HG03565 (cell line): ENCODE measurements around the gene ORMDL1.
"Not testable (repeated sequence)": the region's sequence is repeated elsewhere in the genome, so short reads cannot be mapped to it uniquely, and the experiment has no call there.

Experiments
- ATAC-seq: cut with Tn5 transposase; IDR thresholded peaks from one replicate; pipeline ENCODE4 v1.9.1; 2021; ENCODE audit warnings: mild to moderate bottlenecking, moderate library complexity; ENCODE audit not compliant: unreplicated experiment

ORMDL1 gene

DNA sequence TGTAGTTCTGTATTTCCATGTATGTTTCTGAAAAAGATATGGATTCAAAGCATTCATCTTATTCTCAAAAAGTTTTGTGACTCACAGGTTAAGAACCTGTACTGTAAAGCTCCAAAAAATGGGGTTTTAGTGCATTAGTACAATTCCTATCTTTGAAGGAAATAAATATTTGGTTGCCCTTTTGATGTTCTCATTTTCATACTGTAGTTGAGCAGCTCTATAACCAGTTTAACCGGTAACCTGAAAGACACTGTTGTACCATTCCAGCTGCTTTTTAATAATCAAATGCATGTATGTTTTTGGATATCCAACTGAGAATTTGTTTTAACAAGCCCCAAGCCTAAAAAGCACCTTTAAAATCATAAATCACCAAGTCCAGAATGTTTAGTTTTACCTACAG lies 11.9 kb downstream of the ORMDL1 start:
- no peak for ATAC-seq

DNA sequence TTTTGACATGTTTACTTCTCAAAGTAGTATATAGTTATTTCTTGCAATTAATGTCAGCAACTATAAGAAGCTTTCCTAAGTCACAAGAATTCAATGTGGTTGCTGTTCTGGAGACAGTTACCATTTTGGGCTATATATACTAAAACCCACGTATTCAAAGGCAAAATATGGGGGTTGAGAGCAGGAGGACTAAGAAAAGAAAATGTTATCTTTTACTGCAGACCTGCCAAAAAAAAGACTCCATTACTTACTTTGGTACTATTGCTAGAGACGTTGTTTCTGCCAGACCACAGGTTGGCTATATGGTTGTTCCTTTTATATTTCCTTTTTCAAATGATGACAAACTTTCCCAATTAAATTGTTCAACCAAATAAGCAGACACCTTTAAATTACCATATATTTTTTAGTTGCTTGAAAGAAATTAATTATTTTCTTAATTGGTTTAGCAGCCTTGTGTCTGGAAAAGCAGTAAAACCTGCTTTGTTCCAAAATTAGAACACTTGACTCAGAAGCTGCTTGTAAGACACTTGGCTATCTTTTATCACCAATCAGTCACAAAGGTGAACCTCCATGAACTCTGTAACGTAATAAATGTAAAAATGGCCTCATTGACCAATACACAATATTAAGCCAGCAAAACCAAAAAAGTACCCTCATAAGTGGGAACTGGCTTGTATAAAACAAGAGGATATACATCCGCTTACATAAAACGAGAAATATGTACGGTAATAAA lies 13.4 kb downstream of the ORMDL1 start:
- no peak for ATAC-seq

DNA sequence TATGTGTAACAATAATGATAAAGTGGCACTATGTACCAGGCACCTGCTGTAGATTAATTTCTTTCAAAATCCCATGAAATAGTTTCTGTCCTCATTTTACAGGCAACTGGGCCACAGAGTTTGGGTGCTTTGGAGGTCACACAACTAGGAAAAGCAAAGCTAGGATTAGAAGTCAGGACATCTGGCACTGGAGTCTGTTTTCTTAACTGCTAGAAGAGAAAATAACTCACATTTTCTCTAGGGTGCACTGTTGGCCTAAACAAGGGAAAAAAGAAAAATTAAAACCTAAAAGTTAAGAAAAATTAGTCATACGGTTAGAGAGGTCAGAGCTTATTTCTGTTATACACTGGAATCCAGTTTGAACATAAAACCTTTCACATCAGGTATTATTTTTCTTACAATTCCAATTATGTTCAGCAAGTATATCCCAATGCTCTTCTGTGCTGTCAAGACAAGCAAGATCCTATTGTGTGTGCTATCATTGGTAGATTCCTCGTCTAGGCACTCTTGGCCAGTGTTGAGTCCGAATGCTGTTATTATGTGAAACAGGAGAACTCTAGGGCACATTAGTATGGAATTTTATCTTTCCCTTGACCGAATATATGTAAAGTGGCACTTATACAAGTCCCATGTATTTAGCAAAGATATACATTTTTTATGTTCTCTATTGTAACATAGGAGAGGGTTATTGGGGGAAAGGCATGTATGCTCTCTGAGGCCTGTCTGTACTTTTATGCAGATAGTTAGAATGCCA lies 20.1 kb downstream of the ORMDL1 start:
- no peak for ATAC-seq

DNA sequence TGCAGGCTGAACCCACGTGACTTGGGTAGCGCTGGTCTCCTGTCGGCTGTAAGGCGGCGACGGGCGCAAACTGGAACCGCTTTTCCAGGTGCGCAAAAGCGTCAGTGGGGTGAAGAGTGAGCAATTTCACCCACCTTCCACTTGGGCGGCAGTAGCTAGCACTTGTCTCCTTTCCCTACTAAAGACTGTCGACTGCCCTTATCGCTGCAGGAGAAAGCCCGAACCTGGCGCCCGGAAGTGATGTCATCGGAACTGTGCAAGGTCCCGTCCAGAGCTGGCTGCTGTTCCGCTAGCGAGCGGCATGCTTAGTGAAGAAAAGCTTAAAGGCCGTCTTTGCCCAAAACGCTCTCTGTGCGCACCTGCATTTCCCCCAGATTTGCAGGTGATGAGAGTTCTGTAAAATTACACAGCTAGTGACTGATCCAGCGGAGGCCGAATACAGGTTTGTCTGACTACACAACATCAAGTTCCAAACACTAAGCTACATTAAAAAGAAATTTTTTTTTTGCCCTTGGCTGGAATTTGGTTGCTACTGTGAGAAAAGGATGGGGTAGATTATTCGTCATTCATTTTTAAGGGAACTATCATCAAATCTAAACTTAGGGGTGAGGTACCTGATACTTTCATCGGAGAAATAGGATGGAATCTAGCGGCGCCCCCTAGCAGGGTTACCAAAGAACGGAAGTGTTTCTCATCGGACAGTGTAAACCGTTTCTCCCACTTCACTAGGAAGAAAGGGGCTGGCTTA lies 21.4 kb downstream of the ORMDL1 start, which contains the start of gene OSGEPL1:
OSGEPL1 (minus strand) TSS at position 242 of the 748 bp plus-strand sequence. CDS start 1,152 bp downstream, outside the sequence.
- peak; percentile 96 for ATAC-seq

DNA sequence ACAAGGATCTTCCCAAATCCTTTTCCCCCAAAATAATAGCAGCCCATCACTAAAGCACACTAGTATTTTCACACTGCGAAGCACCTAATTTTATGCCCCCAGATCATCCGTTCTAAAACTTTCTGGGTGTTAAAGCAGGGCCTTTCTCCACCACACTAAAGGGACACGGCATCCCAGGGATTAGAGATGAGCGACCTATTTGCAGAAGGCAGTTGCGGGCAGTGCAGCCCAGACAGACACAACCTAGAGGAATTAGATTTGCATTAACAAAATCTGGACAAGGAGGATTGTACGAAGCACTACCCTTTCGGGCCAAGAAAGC lies 21.9 kb downstream of the ORMDL1 start:
- ATAC-seq, result no peak

DNA sequence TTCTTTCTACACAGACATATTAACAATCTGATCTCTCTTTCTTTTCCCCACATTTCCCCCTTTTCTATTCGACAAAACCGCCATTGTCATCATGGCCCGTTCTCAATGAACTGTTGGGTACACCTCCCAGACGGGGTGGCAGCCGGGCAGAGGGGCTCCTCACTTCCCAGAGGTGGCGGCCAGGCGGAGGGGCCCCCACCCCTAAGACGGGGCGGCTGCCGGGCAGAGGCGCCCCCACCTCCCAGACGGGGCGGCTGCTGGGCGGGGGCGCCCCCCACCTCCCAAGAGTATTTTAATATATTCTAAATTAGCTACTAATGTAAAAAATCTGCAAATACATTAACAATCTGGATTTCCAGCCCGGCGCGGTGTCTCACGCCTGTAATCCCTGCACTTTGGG lies 24.0 kb downstream of the ORMDL1 start:
- not testable (repeated sequence) for ATAC-seq

DNA sequence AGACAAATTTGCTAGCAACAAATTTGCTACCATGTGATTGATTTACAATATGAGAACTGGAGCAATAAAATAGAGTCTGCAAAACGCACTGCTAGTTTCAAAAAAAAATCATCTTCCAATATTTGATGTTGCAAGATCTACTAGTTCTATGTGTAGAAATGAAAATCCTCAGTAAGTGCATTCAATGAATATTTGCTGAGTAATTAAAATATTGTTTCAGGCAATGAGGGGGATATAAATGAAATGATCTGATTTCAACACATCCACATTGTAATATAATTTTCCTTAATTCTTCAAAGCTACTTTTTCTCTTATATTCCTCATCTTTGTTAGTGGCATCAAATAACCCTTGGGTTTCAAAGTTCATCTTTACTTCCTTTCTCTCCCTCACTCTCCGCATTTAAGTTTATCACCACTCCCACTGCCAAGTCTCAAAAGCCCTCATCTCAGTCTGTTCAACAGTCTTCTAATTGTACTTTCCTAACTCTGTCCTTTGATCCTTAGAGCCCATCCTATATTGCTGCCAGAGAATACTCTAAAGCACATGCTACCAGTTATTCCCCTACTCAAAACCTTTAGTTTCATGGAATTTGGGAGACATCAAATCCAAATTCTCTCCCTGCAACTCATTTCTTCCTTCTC lies 27.7 kb downstream of the ORMDL1 start:
- no peak for ATAC-seq

DNA sequence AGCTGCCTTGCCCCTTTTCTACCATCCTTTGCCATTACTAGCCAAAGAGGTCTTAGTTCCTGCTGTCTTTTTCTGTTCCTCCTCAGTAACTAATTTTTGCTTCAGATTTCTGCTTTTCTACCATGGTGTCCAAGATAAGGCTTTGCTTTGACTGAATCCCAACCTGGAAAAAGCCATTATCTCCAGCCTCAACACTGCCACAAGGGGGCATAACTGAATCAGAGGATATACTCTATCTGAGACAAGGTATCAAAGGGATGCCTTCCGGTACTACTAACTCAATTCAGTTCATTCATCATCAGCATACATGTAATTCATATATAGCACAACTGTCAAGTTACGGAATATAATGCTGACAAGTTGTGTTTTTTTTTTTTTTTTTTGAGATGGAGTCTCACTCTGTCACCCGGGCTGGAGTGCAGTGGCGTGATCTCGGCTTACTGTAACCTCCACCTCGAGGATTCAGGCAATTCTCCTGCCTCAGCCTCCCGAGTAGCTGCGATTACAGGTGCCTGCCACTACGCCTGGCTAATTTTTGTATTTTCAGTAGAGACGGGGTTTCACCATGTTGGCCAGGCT lies 33.0 kb downstream of the ORMDL1 start:
- ATAC-seq, result no peak

DNA sequence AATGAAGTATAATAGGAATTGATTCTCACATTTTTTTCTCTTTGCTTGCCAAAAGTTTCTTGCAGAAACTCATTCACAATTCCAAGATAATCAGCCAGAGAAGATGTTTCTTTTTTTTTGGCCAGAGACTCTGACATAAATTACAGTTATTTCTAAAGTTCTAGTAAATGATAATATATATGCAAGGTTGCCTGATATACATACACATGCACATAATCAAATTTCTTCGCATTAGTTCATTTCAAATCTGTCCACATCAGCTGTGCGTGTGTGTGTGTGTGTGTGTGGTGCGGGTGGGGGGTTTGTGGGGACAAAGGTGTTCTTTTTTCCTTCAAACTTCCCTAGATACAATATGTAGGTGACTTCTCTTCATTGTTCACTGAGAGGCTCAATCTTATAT lies 54.7 kb downstream of the ORMDL1 start:
- no peak for ATAC-seq

DNA sequence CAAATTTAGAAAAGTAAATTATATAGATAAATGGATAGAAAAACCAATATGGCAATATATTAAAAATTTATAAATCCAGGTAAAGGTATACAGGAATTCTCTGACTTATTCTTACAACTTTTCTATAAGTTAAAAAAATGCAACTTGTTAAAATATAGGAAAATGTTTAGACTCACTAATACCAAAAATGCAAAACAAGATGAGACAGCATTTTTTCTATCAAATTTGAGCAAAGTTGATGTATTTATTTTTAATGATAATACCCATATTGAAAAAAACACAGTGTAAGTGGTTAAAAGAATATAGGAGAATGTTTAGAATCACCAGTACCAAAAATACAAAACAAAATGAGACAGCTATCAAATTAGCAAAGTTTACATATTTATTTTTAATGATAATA lies 57.3 kb downstream of the ORMDL1 start:
- no peak for ATAC-seq

DNA sequence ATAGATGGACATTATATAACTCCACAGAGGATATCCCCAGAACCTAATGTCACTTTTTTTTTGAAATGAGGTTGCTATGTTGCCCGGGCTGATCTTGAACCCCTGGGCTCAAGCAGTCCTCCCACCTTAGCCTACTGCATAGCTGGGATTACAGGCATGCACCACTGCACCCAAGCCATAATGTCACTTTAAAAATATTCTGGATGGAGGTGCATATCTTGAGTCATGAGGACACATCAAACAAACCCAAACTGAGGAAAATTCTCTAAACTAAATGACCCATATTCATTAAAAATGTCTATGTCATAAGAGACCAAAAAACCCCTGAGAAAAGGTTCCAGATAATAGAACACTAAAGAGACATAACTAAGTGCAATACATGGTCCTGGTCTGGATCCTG lies 57.9 kb downstream of the ORMDL1 start:
- no peak for ATAC-seq

DNA sequence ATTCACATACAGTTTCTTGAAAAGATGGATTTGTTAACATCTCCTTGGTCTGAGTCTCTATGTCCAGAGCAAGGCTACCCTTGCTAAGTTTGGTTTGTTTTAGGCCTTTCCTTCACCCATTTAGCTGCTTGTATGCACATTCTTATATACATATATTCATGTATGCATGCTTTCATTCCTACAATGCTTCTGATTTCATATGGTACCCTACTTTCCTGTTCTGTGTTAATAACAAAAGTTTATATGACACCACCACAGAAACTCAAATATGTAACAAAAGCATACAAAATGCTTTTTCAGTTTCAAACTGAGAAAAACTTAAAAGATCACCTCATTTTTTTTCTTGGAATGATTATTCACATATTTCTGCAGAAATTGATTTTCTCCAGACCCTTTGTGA lies 60.9 kb downstream of the ORMDL1 start:
- no peak for ATAC-seq
